GM23248 (cell line): ENCODE data around the gene LRMDA.

Experiments
- EZH2 ChIP-seq: fragments of 200-600 bp; sonication (generic); IDR thresholded peaks from 2 replicates; pipeline ENCODE4 v1.6.1; 2018; ENCODE audit warnings: antibody characterized with exemption, mild to moderate bottlenecking; ENCODE audit not compliant: insufficient read depth, poor library complexity, severe bottlenecking
- EZH2phosphoT487 ChIP-seq: fragments of 200-600 bp; sonication (generic); IDR thresholded peaks from 2 replicates; pipeline ENCODE4 v1.6.1; 2018; ENCODE audit warnings: antibody characterized with exemption, moderate library complexity, mild to moderate bottlenecking, low read depth; ENCODE audit not compliant: insufficient read depth

- TF ChIP-seq EZH2: no peak
- no peak for TF ChIP-seq EZH2phosphoT487
These were observed 362.4 kb downstream of the LRMDA start for GRCh38 chr10:75793848-75794247.
